GM21619 (cell line): Measurements from ENCODE around the gene GADD45B.
"Not testable (repeated sequence)": the region's sequence is repeated elsewhere in the genome, so short reads cannot be mapped to it uniquely, and the experiment has no call there.

Source experiments
- ATAC-seq: cut with Tn5 transposase; IDR thresholded peaks from one replicate; pipeline ENCODE4 v1.9.1; 2021; ENCODE audit not compliant: unreplicated experiment

Gene GADD45B

GRCh38 chr19:2468596-2468995 lies 7.3 kb upstream of the GADD45B start:
- ATAC-seq, result no peak

GRCh38 chr19:2469102-2469914 lies 6.6 kb upstream of the GADD45B start:
- ATAC-seq, result no peak

GRCh38 chr19:2469915-2470200 lies 6.1 kb upstream of the GADD45B start:
- ATAC-seq, result not testable (repeated sequence)

GRCh38 chr19:2474232-2475017 lies 1.5 kb upstream of the GADD45B start:
- ATAC-seq, result peak; percentile 25

- ATAC-seq, result peak; percentile 4
Observed at GRCh38 chr19:2475018-2475701, 767 bp upstream of the GADD45B start.

GRCh38 chr19:2476451-2477140 lies 669 bp downstream of the GADD45B start:
- peak; percentile 5 for ATAC-seq

- no peak for ATAC-seq
Observed at GRCh38 chr19:2477141-2477710, 1.3 kb downstream of the GADD45B start.

GRCh38 chr19:2477732-2478191 lies 1.8 kb downstream of the GADD45B start:
- no peak for ATAC-seq

GRCh38 chr19:2478278-2478755 lies 2.4 kb downstream of the GADD45B start:
- ATAC-seq, result no peak

- ATAC-seq, result no peak
Observed at GRCh38 chr19:2478756-2479555, 3.0 kb downstream of the GADD45B start.

GRCh38 chr19:2479556-2480194 lies 3.7 kb downstream of the GADD45B start:
- ATAC-seq, result no peak

GRCh38 chr19:2481466-2481865 lies 5.5 kb downstream of the GADD45B start:
- no peak for ATAC-seq

GRCh38 chr19:2482354-2483038 lies 6.6 kb downstream of the GADD45B start:
- no peak for ATAC-seq

- no peak for ATAC-seq
Observed at GRCh38 chr19:2483084-2483483, 7.2 kb downstream of the GADD45B start.

- ATAC-seq, result no peak
Observed at GRCh38 chr19:2483484-2484151, 7.7 kb downstream of the GADD45B start.

- ATAC-seq, result no peak
Observed at GRCh38 chr19:2484178-2484937, 8.4 kb downstream of the GADD45B start.

GRCh38 chr19:2485428-2485827 lies 9.5 kb downstream of the GADD45B start:
- no peak for ATAC-seq
